Measurements from ENCODE around the gene CNTNAP5. TPM values are rescaled to one million over a fixed set of nuclear protein-coding genes. Genes with fewer than 3 reads are reported as not detected.

CNTNAP5 gene
- total and polyA plus RNA-seq, 2 experiments from 2014 or later, result 0.03 TPM; not detected in 1

GRCh38 chr2:124032799-124033198 lies 7.7 kb downstream of the CNTNAP5 start:
- Histone ChIP-seq H3K27ac (no peak overlapping the region), H3K4me3 (no peak overlapping the region), H3K36me3 (no peaks in the 10 kb centered on the region), H3K9me3 (ENCODE audit: low read depth) (no peaks in the 10 kb centered on the region), H3K4me1 (ENCODE audit: low read depth) (no peaks in the 10 kb centered on the region), H3K27me3 (no peaks in the 10 kb centered on the region)
- DNase-seq (ENCODE audit: low read depth in 1 of 2, low spot score in 1 of 2), result no peak
- TF ChIP-seq, protein P1, sequence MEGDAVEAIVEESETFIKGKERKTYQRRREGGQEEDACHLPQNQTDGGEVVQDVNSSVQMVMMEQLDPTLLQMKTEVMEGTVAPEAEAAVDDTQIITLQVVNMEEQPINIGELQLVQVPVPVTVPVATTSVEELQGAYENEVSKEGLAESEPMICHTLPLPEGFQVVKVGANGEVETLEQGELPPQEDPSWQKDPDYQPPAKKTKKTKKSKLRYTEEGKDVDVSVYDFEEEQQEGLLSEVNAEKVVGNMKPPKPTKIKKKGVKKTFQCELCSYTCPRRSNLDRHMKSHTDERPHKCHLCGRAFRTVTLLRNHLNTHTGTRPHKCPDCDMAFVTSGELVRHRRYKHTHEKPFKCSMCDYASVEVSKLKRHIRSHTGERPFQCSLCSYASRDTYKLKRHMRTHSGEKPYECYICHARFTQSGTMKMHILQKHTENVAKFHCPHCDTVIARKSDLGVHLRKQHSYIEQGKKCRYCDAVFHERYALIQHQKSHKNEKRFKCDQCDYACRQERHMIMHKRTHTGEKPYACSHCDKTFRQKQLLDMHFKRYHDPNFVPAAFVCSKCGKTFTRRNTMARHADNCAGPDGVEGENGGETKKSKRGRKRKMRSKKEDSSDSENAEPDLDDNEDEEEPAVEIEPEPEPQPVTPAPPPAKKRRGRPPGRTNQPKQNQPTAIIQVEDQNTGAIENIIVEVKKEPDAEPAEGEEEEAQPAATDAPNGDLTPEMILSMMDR (IDR thresholded peaks at IDR 0.05; ENCODE audit: low read depth, low read length), result no peak

DNA sequence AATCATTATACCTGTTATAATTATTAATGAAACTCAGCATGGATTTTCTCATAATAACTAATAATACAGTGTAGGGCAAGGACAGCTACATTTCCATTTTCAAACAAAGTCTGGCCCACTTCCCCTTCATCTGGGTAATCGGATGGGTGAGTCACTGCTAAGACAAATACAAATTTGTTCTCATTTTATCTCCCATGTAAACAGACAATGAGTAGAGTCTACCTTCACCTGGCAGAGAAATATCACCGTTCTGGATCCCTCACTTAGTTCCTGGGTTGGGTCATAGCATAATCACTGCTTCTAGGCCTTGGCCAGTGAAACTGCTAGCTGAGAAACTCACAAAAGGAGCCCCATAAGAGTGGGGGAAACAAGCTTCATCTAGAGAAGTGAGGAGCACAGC lies 9.2 kb downstream of the CNTNAP5 start:
- no peaks in the 10 kb centered on the region for H3K27me3 ChIP-seq
- no peaks in the 10 kb centered on the region for H3K36me3 ChIP-seq
- no peak for DNase-seq (ENCODE audit: low read depth in 1 of 2, low spot score in 1 of 2)
- TF ChIP-seq, protein P1 (IDR thresholded peaks at IDR 0.05; ENCODE audit: low read depth, low read length), result no peak
- H3K27ac ChIP-seq, result no peak overlapping the region
- H3K9me3 ChIP-seq (ENCODE audit: low read depth), result no peaks in the 10 kb centered on the region
- no peak overlapping the region for H3K4me3 ChIP-seq
- no peaks in the 10 kb centered on the region for H3K4me1 ChIP-seq (ENCODE audit: low read depth)

- DNase-seq (ENCODE audit: low read depth in 1 of 2, low spot score in 1 of 2), result no peak
- H3K4me1 ChIP-seq (ENCODE audit: low read depth), result no peaks in the 10 kb centered on the region
- TF ChIP-seq, protein P1 (IDR thresholded peaks at IDR 0.05; ENCODE audit: low read depth, low read length), result no peak
These were observed 9.9 kb downstream of the CNTNAP5 start for GRCh38 chr2:124035001-124035400.

DNA sequence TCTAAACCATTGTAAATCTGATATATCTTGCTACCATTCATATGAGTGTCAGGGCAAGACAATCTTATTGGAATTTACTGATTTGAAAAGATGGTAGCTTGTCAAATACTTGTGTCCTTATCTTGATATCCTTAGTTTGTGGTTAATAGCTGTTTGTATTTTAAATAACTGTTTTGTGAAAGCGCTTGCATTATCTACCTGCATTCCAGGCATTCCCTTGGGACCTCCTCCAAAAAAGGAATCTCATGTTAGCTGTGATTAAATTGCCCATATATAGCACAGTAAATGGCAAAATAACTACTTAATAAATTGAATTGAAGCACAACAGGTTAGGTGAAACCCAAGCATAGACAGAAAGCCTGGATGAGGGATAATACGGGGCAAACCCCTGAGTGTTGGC lies 13.9 kb downstream of the CNTNAP5 start:
- Histone ChIP-seq H3K9me3 (ENCODE audit: low read depth) (no peaks in the 10 kb centered on the region), H3K36me3 (no peaks in the 10 kb centered on the region), H3K4me1 (ENCODE audit: low read depth) (no peaks in the 10 kb centered on the region), H3K27me3 (no peaks in the 10 kb centered on the region), H3K4me3 (no peak overlapping the region), H3K27ac (no peak overlapping the region)
- no peak for DNase-seq (ENCODE audit: low read depth in 1 of 2, low spot score in 1 of 2)
- TF ChIP-seq, protein P1 (IDR thresholded peaks at IDR 0.05; ENCODE audit: low read depth, low read length), result no peak

More at GRCh38 chr2:124035001-124035400, 9.9 kb downstream of the CNTNAP5 start:
- no peaks in the 10 kb centered on the region for H3K27me3 ChIP-seq
- no peak overlapping the region for H3K27ac ChIP-seq
- no peak overlapping the region for H3K4me3 ChIP-seq
- H3K36me3 ChIP-seq, result no peaks in the 10 kb centered on the region
- H3K9me3 ChIP-seq (ENCODE audit: low read depth), result no peaks in the 10 kb centered on the region

- no peaks in the 10 kb centered on the region for H3K27me3 ChIP-seq
- no peak for DNase-seq (ENCODE audit: low read depth in 1 of 2, low spot score in 1 of 2)
- H3K9me3 ChIP-seq (ENCODE audit: low read depth), result no peaks in the 10 kb centered on the region
- H3K27ac ChIP-seq, result no peak overlapping the region
- no peaks in the 10 kb centered on the region for H3K36me3 ChIP-seq
- H3K4me3 ChIP-seq, result no peak overlapping the region
- no peaks in the 10 kb centered on the region for H3K4me1 ChIP-seq (ENCODE audit: low read depth)
- TF ChIP-seq, protein P1 (IDR thresholded peaks at IDR 0.05; ENCODE audit: low read depth, low read length), result no peak
These were observed 14.7 kb downstream of the CNTNAP5 start for GRCh38 chr2:124039762-124040291.
